Astrocyte (in vitro differentiated cells and primary cell): ENCODE results near the gene CSMD2. TPM values are rescaled to one million over a fixed set of nuclear protein-coding genes. Genes with fewer than 3 reads are reported as not detected.

ENCODE experiments used
- DNase-seq: peaks from one replicate; pipeline ENCODE4 v3.0.0-alpha.2; 2010; ENCODE audit warnings: low read depth
- FAIRE-seq: peaks from 2 replicates; lab custom pipeline; 2011; peaks lifted over from hg19 to GRCh38; lab: Jason Lieb, UNC
- H2AFZ ChIP-seq: 2 replicates; pipeline ENCODE4 v1.6.0; 2012; ENCODE audit warnings: low read depth, low read length, inconsistent platforms
- H3K27ac ChIP-seq: 2 replicates; pipeline ENCODE4 v1.5.1; 2011; ENCODE audit warnings: low read depth, low read length, inconsistent platforms
- H3K27me3 ChIP-seq: 2 replicates; pipeline ENCODE4 v1.6.0; 2011; ENCODE audit warnings: low read length, inconsistent platforms; ENCODE audit not compliant: insufficient read depth
- H3K36me3 ChIP-seq: 2 replicates; pipeline ENCODE4 v1.5.1; 2011; ENCODE audit warnings: low read length, inconsistent platforms; ENCODE audit not compliant: insufficient read depth
- H3K4me1 ChIP-seq: 2 replicates; pipeline ENCODE4 v1.5.1; 2011; ENCODE audit warnings: low read length, inconsistent platforms; ENCODE audit not compliant: insufficient read depth
- H3K4me2 ChIP-seq: 2 replicates; pipeline ENCODE4 v1.6.0; 2012; ENCODE audit warnings: low read length, inconsistent platforms
- H3K4me3 ChIP-seq: 2 replicates; pipeline ENCODE4 v1.5.1; 2011; ENCODE audit warnings: low read depth, mild to moderate bottlenecking, low read length, inconsistent platforms; ENCODE audit not compliant: insufficient read depth
- H3K79me2 ChIP-seq: 2 replicates; pipeline ENCODE4 v1.6.0; 2012; ENCODE audit warnings: mild to moderate bottlenecking, low read length, inconsistent platforms; ENCODE audit not compliant: insufficient read depth
- H3K9ac ChIP-seq: 2 replicates; pipeline ENCODE4 v1.6.0; 2012; ENCODE audit warnings: mild to moderate bottlenecking, low read length, inconsistent platforms
- H3K9me3 ChIP-seq: 2 replicates; pipeline ENCODE4 v1.5.1; 2012; ENCODE audit warnings: low read depth, mild to moderate bottlenecking, low read length, inconsistent platforms; ENCODE audit not compliant: insufficient read depth
- H4K20me1 ChIP-seq: 2 replicates; pipeline ENCODE4 v1.6.0; 2012; ENCODE audit warnings: low read length, inconsistent platforms; ENCODE audit not compliant: insufficient read depth
- H3K27ac Mint-ChIP-seq: one replicate; pipeline ENCODE4 v1.8.0; 2021; ENCODE audit warnings: mild to moderate bottlenecking, mixed read lengths; ENCODE audit not compliant: unreplicated experiment
- H3K27me3 Mint-ChIP-seq: one replicate; pipeline ENCODE4 v1.8.0; 2021; ENCODE audit warnings: low read depth, mixed read lengths; ENCODE audit not compliant: unreplicated experiment
- H3K36me3 Mint-ChIP-seq: one replicate; pipeline ENCODE4 v1.8.0; 2021; ENCODE audit warnings: low read depth, mixed read lengths; ENCODE audit not compliant: unreplicated experiment
- H3K4me1 Mint-ChIP-seq: one replicate; pipeline ENCODE4 v1.8.0; 2021; ENCODE audit warnings: low read depth, mixed read lengths; ENCODE audit not compliant: unreplicated experiment
- H3K4me3 Mint-ChIP-seq: one replicate; pipeline ENCODE4 v1.8.0; 2021; ENCODE audit warnings: mild to moderate bottlenecking, moderate library complexity, mixed read lengths; ENCODE audit not compliant: unreplicated experiment
- H3K9me3 Mint-ChIP-seq: one replicate; pipeline ENCODE4 v1.8.0; 2021; ENCODE audit warnings: mild to moderate bottlenecking, mixed read lengths; ENCODE audit not compliant: unreplicated experiment
- CTCF ChIP-seq: IDR thresholded peaks from 2 replicates; pipeline ENCODE4 v1.5.1; 2011; ENCODE audit warnings: low read depth, mild to moderate bottlenecking, inconsistent platforms, low read length, moderate library complexity; ENCODE audit not compliant: insufficient read depth
- EZH2 ChIP-seq: IDR thresholded peaks from 2 replicates; pipeline ENCODE4 v1.6.1; 2012; ENCODE audit warnings: mild to moderate bottlenecking, low read length, inconsistent platforms; ENCODE audit not compliant: insufficient read depth
- total RNA-seq: library from RNA; stranded (reverse); gene quantifications from 2 replicates; pipeline ENCODE4 v1.2.1, GENCODE V29; 2021

Gene CSMD2
- total RNA-seq, 1 donor from 2014 or later = 11.1 TPM

DNA sequence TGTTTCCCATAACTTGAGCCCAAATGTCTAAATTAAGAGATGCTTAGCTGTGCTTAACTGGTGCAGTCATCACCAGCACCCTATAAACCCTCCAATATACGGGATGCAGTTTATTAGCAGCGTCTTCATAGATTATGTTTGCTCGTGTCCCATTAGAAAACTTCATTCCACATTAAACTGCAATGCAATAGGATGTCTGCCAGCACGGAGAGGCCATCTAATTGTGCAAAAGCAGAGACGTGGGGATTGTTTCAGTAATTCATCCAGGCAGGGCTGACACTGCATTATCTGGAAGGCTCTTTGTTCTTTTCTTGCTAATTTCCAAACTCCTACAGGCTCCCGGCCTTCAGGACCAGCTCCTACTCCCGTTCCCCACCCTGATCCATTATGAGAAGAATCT lies 89.5 kb downstream of the CSMD2 start:
- peaks cover 3% of the 10 kb centered on the region for H3K36me3 Mint-ChIP-seq
- H3K9me3 ChIP-seq = no peaks in the 10 kb centered on the region
- H3K79me2 ChIP-seq = peaks cover 20% of the 10 kb centered on the region
- peaks cover 4% of the 10 kb centered on the region for H3K9me3 Mint-ChIP-seq
- no peaks in the 10 kb centered on the region for H3K27me3 ChIP-seq
- FAIRE-seq = no peak
- no peak overlapping the region for H3K27ac ChIP-seq
- H3K27ac Mint-ChIP-seq = no peak overlapping the region
- TF ChIP-seq EZH2 = no peak
- H3K4me3 ChIP-seq = no peak overlapping the region
- H3K36me3 ChIP-seq = no peaks in the 10 kb centered on the region
- H3K4me1 Mint-ChIP-seq = peaks cover 6% of the 10 kb centered on the region
- H3K27me3 Mint-ChIP-seq = no peaks in the 10 kb centered on the region
- H3K4me1 ChIP-seq = no peaks in the 10 kb centered on the region
- H3K9ac ChIP-seq = no peak overlapping the region
- H4K20me1 ChIP-seq = peaks cover 26% of the 10 kb centered on the region
- DNase-seq = no peak
- no peak overlapping the region for H2AFZ ChIP-seq
- H3K4me3 Mint-ChIP-seq = no peak overlapping the region
- no peak overlapping the region for H3K4me2 ChIP-seq

- Histone ChIP-seq H3K4me3 (no peak overlapping the region), H2AFZ (no peak overlapping the region), H3K9me3 (no peaks in the 10 kb centered on the region), H3K27me3 (no peaks in the 10 kb centered on the region), H3K9ac (no peak overlapping the region), H3K4me1 (peaks cover 4% of the 10 kb centered on the region), H3K27ac (no peak overlapping the region), H4K20me1 (peaks cover 37% of the 10 kb centered on the region), H3K79me2 (peaks cover 13% of the 10 kb centered on the region), H3K36me3 (no peaks in the 10 kb centered on the region), H3K4me2 (no peak overlapping the region)
- DNase-seq = no peak
- H3K36me3 Mint-ChIP-seq = peaks cover 3% of the 10 kb centered on the region
- H3K27ac Mint-ChIP-seq = no peak overlapping the region
- FAIRE-seq = no peak
- H3K4me3 Mint-ChIP-seq = no peak overlapping the region
- TF ChIP-seq CTCF (no peak), EZH2 (no peak)
- peaks cover 16% of the 10 kb centered on the region for H3K4me1 Mint-ChIP-seq
- H3K27me3 Mint-ChIP-seq = no peaks in the 10 kb centered on the region
- peaks cover 10% of the 10 kb centered on the region for H3K9me3 Mint-ChIP-seq
These were observed 91.9 kb downstream of the CSMD2 start for GRCh38 chr1:34073028-34073695.

DNA sequence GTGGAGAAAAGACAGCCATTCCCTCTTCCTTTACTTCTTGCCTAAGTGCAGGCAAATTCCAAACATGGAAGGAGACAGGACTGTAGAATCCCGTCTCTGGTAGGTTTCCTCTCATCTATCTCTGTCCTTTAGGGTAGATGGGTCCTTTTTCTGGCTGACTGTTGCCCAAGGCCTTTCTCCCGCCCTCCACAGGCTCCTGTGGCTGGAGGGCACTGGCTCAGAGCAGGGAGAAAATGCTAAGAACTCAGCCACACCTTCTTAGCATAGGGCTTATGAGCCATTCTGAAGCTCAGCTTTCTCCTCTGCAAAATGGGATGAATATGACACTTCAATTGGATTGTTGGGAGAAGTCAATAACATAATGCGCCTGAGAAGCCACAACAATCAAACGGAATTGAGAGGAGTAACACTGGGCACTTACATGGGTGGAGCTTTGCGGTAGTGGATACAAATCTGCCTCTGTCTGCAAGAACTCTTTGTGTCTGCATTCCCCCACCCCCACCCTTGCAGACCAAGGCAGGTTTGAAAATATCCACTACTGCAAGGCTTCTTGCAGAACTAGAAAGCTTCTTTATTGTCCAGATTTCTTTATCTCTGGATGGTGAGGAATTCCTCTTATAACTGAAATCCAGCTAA lies 94.7 kb downstream of the CSMD2 start:
- peaks cover 35% of the 10 kb centered on the region for H3K4me1 Mint-ChIP-seq
- Histone ChIP-seq H3K9me3 (no peaks in the 10 kb centered on the region), H3K79me2 (peaks cover 10% of the 10 kb centered on the region), H3K4me2 (no peak overlapping the region), H3K4me1 (peaks cover 21% of the 10 kb centered on the region), H3K4me3 (no peak overlapping the region), H3K27ac (no peak overlapping the region), H3K36me3 (no peaks in the 10 kb centered on the region), H3K9ac (no peak overlapping the region), H4K20me1 (peaks cover 63% of the 10 kb centered on the region), H2AFZ (no peak overlapping the region), H3K27me3 (no peaks in the 10 kb centered on the region)
- DNase-seq (no peak), FAIRE-seq (no peak)
- no peak overlapping the region for H3K4me3 Mint-ChIP-seq
- no peaks in the 10 kb centered on the region for H3K27me3 Mint-ChIP-seq
- no peak for TF ChIP-seq EZH2
- TF ChIP-seq CTCF = no peak
- peaks cover 5% of the 10 kb centered on the region for H3K9me3 Mint-ChIP-seq
- no peaks in the 10 kb centered on the region for H3K36me3 Mint-ChIP-seq
- H3K27ac Mint-ChIP-seq = no peak overlapping the region
